ENCODE data around the gene RHOH. TPM values are rescaled to one million over a fixed set of nuclear protein-coding genes. Genes with fewer than 3 reads are reported as not detected.

Gene RHOH
- total and polyA plus RNA-seq, 2 of the 13 experiments (the other 11 are each of a cell fraction or from before 2014, with no cell fraction given): 0.57 TPM; not detected in 1

- Histone ChIP-seq H3K36me3 (replicated peaks in 1 of 2; ENCODE audit: control insufficient read depth in 1 of 2, insufficient read depth in 2 of 2, low read length in 2 of 2) (no peaks in the 10 kb centered on the region), H3K9ac (ENCODE audit: insufficient read depth, low read depth, low read length) (no peak overlapping the region), H3K27me3 (ENCODE audit: control insufficient read depth in 1 of 2, insufficient read depth in 2 of 2, low read length in 2 of 2) (no peaks in the 10 kb centered on the region; a peak in 1 of 5 replicates), H2AFZ (ENCODE audit: low read length) (no peak overlapping the region), H4K20me1 (ENCODE audit: insufficient read depth, low read length) (no peaks in the 10 kb centered on the region), H3K4me3 (replicated peaks in 1 of 3; ENCODE audit: insufficient read depth in 1 of 3, low read depth in 2 of 3, low read length in 3 of 3) (no peak overlapping the region), H3K27ac (ENCODE audit: extremely low read length, insufficient read depth, low read length) (no peak overlapping the region), H3K9me3 (ENCODE audit: low read length) (no peaks in the 10 kb centered on the region), H3K79me2 (ENCODE audit: insufficient read depth, low read length) (no peaks in the 10 kb centered on the region), H3K4me2 (ENCODE audit: low read depth, low read length) (no peak overlapping the region), H3K4me1 (ENCODE audit: insufficient read depth, low read length) (no peaks in the 10 kb centered on the region)
- CTCF ChIA-PET (ENCODE audit: low intra/inter-chr PET ratio, low total read pairs): no interaction called here
- 3% methylated on average over 1 of the region's 1 CpG for WGBS (ENCODE audit: low lambda C conversion rate)
- no peak for DNase-seq (ENCODE audit: low spot score)
- intact Hi-C loops (cut with micrococcal nuclease; ENCODE audit: unreplicated experiment): no loop called here
- no TSS peak for BruUV-seq (replicated peaks)
- ATAC-seq: no peak
- in situ Hi-C loops (cut with HindIII; ENCODE audit: extremely low pct_ligation_motif_present, low pct_unique_long_range_greater_than_20kb): no loop called here
- FAIRE-seq: no peak
- TF ChIP-seq TBP (CRISPR knock-in tag; IDR thresholded peaks at IDR 0.05): no peak
- no peak for TF ChIP-seq SCMH1 (CRISPR knock-in tag; IDR thresholded peaks at IDR 0.05; ENCODE audit: borderline replicate concordance)
- TF ChIP-seq REXO4 (CRISPR knock-in tag; IDR thresholded peaks at IDR 0.05; ENCODE audit: borderline replicate concordance): no peak
- POLR2A ChIA-PET: no interaction called here
Observed at GRCh38 chr4:40180356-40180755, 16.5 kb upstream of the RHOH start.

- BruUV-seq (replicated peaks): no TSS peak
- WGBS (ENCODE audit: low lambda C conversion rate): 32% methylated on average over 4 of the region's 4 CpGs
- no peaks in the 10 kb centered on the region for H3K36me3 ChIP-seq (replicated peaks in 1 of 2; ENCODE audit: control insufficient read depth in 1 of 2, insufficient read depth in 2 of 2, low read length in 2 of 2)
- no peak overlapping the region for H3K4me3 ChIP-seq (replicated peaks in 1 of 3; ENCODE audit: insufficient read depth in 1 of 3, low read depth in 2 of 3, low read length in 3 of 3)
- CTCF ChIA-PET (ENCODE audit: low intra/inter-chr PET ratio, low total read pairs): no interaction called here
- H3K9ac ChIP-seq (ENCODE audit: insufficient read depth, low read depth, low read length): no peak overlapping the region
- POLR2A ChIA-PET: no interaction called here
- ATAC-seq: no peak
- H3K4me2 ChIP-seq (ENCODE audit: low read depth, low read length): no peak overlapping the region
- H3K4me1 ChIP-seq (ENCODE audit: insufficient read depth, low read length): no peaks in the 10 kb centered on the region
- in situ Hi-C loops (cut with HindIII; ENCODE audit: extremely low pct_ligation_motif_present, low pct_unique_long_range_greater_than_20kb) (no loop called here), intact Hi-C loops (cut with micrococcal nuclease; ENCODE audit: unreplicated experiment) (no loop called here)
- no peak overlapping the region for H2AFZ ChIP-seq (ENCODE audit: low read length)
- no peak for DNase-seq (ENCODE audit: low spot score)
- no peaks in the 10 kb centered on the region for H3K9me3 ChIP-seq (ENCODE audit: low read length)
- no peaks in the 10 kb centered on the region for H4K20me1 ChIP-seq (ENCODE audit: insufficient read depth, low read length)
- H3K27ac ChIP-seq (ENCODE audit: extremely low read length, insufficient read depth, low read length): no peak overlapping the region
- FAIRE-seq: no peak
- no peaks in the 10 kb centered on the region for H3K79me2 ChIP-seq (ENCODE audit: insufficient read depth, low read length)
- no peak for TF ChIP-seq ZNF121 (CRISPR knock-in tag; IDR thresholded peaks at IDR 0.05)
- TF ChIP-seq BORCS8-MEF2B (CRISPR knock-in tag; IDR thresholded peaks at IDR 0.05): no peak
- TF ChIP-seq PCBP1 (IDR thresholded peaks at IDR 0.05; ENCODE audit: borderline replicate concordance, low read depth, low read length): no peak
- TF ChIP-seq SIN3B (IDR thresholded peaks at IDR 0.05; ENCODE audit: low read length): no peak
- no peak for TF ChIP-seq SNAPC2 (CRISPR knock-in tag; IDR thresholded peaks at IDR 0.05)
- TF ChIP-seq HCFC1 (IDR thresholded peaks at IDR 0.05; ENCODE audit: low read depth, low read length): no peak
- no peak for TF ChIP-seq KDM2A (CRISPR knock-in tag; IDR thresholded peaks at IDR 0.05; ENCODE audit: borderline replicate concordance, low read depth)
- no peak for TF ChIP-seq KLF16 (CRISPR knock-in tag; IDR thresholded peaks at IDR 0.05)
- no peak for TF ChIP-seq HMG20B (CRISPR knock-in tag; conservative IDR thresholded peaks at IDR 0.05)
- no peak for TF ChIP-seq ZSCAN30 (CRISPR knock-in tag; IDR thresholded peaks at IDR 0.05)
- TF ChIP-seq PHB2 (IDR thresholded peaks at IDR 0.05; ENCODE audit: partially characterized antibody): no peak
- no peak for TF ChIP-seq FIP1L1 (IDR thresholded peaks at IDR 0.05; ENCODE audit: borderline replicate concordance, insufficient read depth, low read depth, low read length)
- no peak for TF ChIP-seq SP1 (IDR thresholded peaks at IDR 0.05)
- no peak for TF ChIP-seq SP1 (CRISPR knock-in tag; IDR thresholded peaks at IDR 0.05)
- TF ChIP-seq SNAI1 (CRISPR knock-in tag; IDR thresholded peaks at IDR 0.05; ENCODE audit: borderline replicate concordance): no peak
- no peak for TF ChIP-seq MAF1 (CRISPR knock-in tag; IDR thresholded peaks at IDR 0.05; ENCODE audit: borderline replicate concordance)
- TF ChIP-seq LBX2 (CRISPR knock-in tag; IDR thresholded peaks at IDR 0.05; ENCODE audit: borderline replicate concordance): no peak
- H3K27me3 ChIP-seq (ENCODE audit: control insufficient read depth in 1 of 2, insufficient read depth in 2 of 2, low read length in 2 of 2): no peaks in the 10 kb centered on the region; a peak in 1 of 5 replicates
Observed at GRCh38 chr4:40182001-40182400, 14.8 kb upstream of the RHOH start.

Data from HepG2 (cell line).